T-helper 1 cell treated with Interleukin-12 subunit alpha and Interleukin-12 subunit beta and Interleukin-4 antibody, amounts not matched to agents 30 ng/mL and 1 ng/mL, for 36 hours (primary cell): ENCODE measurements around the gene BCOR. TPM values are rescaled to one million over a fixed set of nuclear protein-coding genes. Genes with fewer than 3 reads are reported as not detected.

Experiments used
- intact Hi-C: fragments of 100-400 bp; cut with micrococcal nuclease; formaldehyde crosslinking; loops from one replicate; pipeline ENCODE4 v1.15.1; 2024
- total RNA-seq: library from RNA; stranded (reverse); gene quantifications from 2 replicates; pipeline ENCODE4 v1.2.3, GENCODE V29; 2022

Gene BCOR
- total RNA-seq, 1 donor from 2014 or later, result 57.3 TPM

- intact Hi-C loops, result no loop called here
Measured at GRCh38 chrX:40037367-40037766, 60.4 kb downstream of the BCOR start.

GRCh38 chrX:40035726-40036125 is 62.0 kb downstream of the BCOR start:
- intact Hi-C loops, result no loop called here

- intact Hi-C loops, result no loop called here
Measured at GRCh38 chrX:40031911-40032310, 65.8 kb downstream of the BCOR start.

GRCh38 chrX:40030205-40030604 is 67.6 kb downstream of the BCOR start:
- intact Hi-C loops, result no loop called here

GRCh38 chrX:40022421-40022820 is 75.3 kb downstream of the BCOR start:
- intact Hi-C loops, result loop anchor here (1.0 kb wide), 1 partner anchor 8 kb away; no protein-coding TSS in a partner anchor

- intact Hi-C loops, result loop anchor here (1.0 kb wide), 1 partner anchor 7 kb away; no protein-coding TSS in a partner anchor
Measured at GRCh38 chrX:40021647-40022046, 76.1 kb downstream of the BCOR start.

- intact Hi-C loops, result loop anchor here (10.0 kb wide), 2 partner anchors 285 to 1215 kb away; partner anchors contain the start of gene MID1IP1
Measured at GRCh38 chrX:40019541-40019940, 78.2 kb downstream of the BCOR start.

GRCh38 chrX:40018041-40018440 is 79.7 kb downstream of the BCOR start:
- intact Hi-C loops, result loop anchor here (10.0 kb wide), 2 partner anchors 283 to 1213 kb away; partner anchors contain the start of gene MID1IP1

- intact Hi-C loops, result loop anchor here (10.0 kb wide), 2 partner anchors 282 to 1212 kb away; partner anchors contain the start of gene MID1IP1
Measured at GRCh38 chrX:40016749-40017148, 81.0 kb downstream of the BCOR start.

- intact Hi-C loops, result loop anchor here (2.0 to 10.0 kb wide), 3 partner anchors 79 to 1211 kb away; partner anchors contain the start of gene MID1IP1
Measured at GRCh38 chrX:40015693-40016092, 82.1 kb downstream of the BCOR start.

- intact Hi-C loops, result loop anchor here (1.0 to 10.0 kb wide), 9 partner anchors 9 to 1209 kb away; partner anchors contain the start of gene MID1IP1
Measured at GRCh38 chrX:40013266-40014195, 84.2 kb downstream of the BCOR start.

GRCh38 chrX:40012868-40013265 is 84.9 kb downstream of the BCOR start:
- intact Hi-C loops, result loop anchor here (1.0 to 10.0 kb wide), 8 partner anchors 14 to 1208 kb away; partner anchors contain the start of gene MID1IP1

GRCh38 chrX:40012039-40012867 is 85.5 kb downstream of the BCOR start:
- intact Hi-C loops, result loop anchor here (1.0 to 10.0 kb wide), 7 partner anchors 15 to 1207 kb away; partner anchors contain the start of gene MID1IP1

- intact Hi-C loops, result loop anchor here (1.0 to 10.0 kb wide), 7 partner anchors 16 to 1207 kb away; partner anchors contain the start of gene MID1IP1
Measured at GRCh38 chrX:40011322-40012038, 86.3 kb downstream of the BCOR start.

GRCh38 chrX:40010550-40011321 is 87.0 kb downstream of the BCOR start:
- intact Hi-C loops, result loop anchor here (5.0 to 10.0 kb wide), 4 partner anchors 47 to 1206 kb away; partner anchors contain the start of gene MID1IP1

- intact Hi-C loops, result loop anchor here (5.0 to 10.0 kb wide), 5 partner anchors 47 to 1683 kb away; partner anchors contain the start of genes MID1IP1 and RPGR
Measured at GRCh38 chrX:40009890-40010289, 87.9 kb downstream of the BCOR start.

GRCh38 chrX:40009462-40009851 is 88.3 kb downstream of the BCOR start:
- intact Hi-C loops, result loop anchor here (5.0 kb wide), 1 partner anchor 1682 kb away; the partner anchor contains the start of gene RPGR

- intact Hi-C loops, result loop anchor here (5.0 kb wide), 1 partner anchor 1682 kb away; the partner anchor contains the start of gene RPGR
Measured at GRCh38 chrX:40008791-40009461, 88.8 kb downstream of the BCOR start.
